Cardiac fibroblast (primary cell): ENCODE results near the gene RCCD1.
A peak's percentile ranks its signal among the peaks of the same experiment; 100 is the strongest.

Experiments used
- DNase-seq, 2 donors: peaks; one replicate each; pipeline versions ENCODE4 v3.0.0 to v3.0.0-alpha.2; 2010; ENCODE audit warnings: low read depth in 2 of 2
- H3K4me3 ChIP-seq, 2 donors: replicated peaks in 1 of 2; 1 replicate in 1 of 2; 2 replicates in 1 of 2; pipeline ENCODE4 v1.5.1; 2011; ENCODE audit warnings: low read depth in 2 of 2, low read length in 2 of 2, mild to moderate bottlenecking in 2 of 2, moderate library complexity in 1 of 2
- TF ChIP-seq, protein P1 (sequence below): IDR thresholded peaks from one replicate; pipeline ENCODE4 v1.5.1; 2011; ENCODE audit warnings: low read depth, mild to moderate bottlenecking, low read length, inconsistent platforms

RCCD1 gene

DNA sequence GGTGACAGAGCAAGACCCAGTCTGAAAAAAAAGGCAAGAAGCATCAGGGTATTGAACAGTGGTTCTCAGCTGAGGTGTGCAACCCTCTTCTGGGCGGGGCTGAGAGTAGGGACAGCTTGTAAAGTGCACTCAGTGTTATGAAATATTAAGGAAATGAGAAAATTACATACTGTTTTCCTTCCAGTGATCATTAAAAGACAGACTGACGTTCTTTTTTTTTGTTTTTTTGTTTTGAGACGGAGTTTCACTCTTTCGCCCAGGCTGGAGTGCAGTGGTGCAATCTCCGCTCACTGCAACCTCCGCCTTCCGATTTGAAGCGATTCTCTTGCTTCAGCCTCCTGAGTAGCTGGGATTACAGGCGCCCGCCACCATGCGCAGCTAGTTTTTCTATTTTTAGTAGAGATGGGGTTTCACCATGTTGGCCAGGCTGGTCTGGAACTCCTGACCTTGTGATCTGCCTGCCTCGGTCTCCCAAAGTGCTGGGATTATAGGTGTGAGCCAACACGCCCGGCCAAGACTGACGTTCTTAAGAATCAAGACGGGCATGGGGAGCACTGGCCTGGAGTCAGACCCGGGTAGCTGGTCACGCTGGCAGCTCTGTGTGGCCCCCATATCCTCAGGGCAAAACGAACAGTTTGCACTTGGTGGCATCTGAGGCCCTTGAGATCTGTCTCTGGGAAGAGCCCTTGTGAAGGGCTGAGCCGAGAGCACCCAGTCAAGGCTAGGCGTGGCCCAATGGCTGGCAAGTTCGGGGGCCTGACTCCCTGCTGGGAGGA is 40.2 kb upstream of the RCCD1 start:
- H3K4me3 ChIP-seq, result no peak overlapping the region
- TF ChIP-seq, protein P1, sequence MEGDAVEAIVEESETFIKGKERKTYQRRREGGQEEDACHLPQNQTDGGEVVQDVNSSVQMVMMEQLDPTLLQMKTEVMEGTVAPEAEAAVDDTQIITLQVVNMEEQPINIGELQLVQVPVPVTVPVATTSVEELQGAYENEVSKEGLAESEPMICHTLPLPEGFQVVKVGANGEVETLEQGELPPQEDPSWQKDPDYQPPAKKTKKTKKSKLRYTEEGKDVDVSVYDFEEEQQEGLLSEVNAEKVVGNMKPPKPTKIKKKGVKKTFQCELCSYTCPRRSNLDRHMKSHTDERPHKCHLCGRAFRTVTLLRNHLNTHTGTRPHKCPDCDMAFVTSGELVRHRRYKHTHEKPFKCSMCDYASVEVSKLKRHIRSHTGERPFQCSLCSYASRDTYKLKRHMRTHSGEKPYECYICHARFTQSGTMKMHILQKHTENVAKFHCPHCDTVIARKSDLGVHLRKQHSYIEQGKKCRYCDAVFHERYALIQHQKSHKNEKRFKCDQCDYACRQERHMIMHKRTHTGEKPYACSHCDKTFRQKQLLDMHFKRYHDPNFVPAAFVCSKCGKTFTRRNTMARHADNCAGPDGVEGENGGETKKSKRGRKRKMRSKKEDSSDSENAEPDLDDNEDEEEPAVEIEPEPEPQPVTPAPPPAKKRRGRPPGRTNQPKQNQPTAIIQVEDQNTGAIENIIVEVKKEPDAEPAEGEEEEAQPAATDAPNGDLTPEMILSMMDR, result no peak
- no peak for DNase-seq

DNA sequence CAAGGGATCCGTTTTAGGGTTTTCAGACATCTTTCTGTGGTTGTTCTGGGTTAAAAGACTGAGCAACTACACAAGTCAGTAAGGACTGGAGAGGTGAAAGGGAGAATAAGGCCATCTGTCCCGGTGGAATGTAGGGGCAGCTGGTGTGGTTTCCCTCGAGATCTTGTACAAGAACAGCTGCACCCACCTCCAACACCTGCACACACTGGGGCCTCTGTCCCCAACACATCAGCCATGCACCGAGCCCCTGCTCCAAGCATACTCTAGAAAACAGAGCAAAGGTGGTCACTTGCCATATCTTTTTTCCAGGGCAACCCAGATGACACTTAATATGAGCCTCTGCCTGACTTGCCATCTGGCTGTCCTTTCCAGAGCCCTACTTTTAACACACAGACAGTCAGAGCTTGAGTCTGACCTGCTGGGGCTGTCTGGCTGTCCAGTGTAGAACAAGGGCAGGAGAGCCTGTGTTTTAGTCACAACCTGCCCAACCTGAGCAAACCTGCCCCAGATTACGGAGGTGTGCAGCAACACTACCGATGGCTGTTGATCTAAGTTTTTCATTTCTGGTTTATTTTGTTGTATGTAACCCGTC is 39.4 kb upstream of the RCCD1 start:
- H3K4me3 ChIP-seq, result no peak overlapping the region
- TF ChIP-seq, protein P1, result no peak

DNA sequence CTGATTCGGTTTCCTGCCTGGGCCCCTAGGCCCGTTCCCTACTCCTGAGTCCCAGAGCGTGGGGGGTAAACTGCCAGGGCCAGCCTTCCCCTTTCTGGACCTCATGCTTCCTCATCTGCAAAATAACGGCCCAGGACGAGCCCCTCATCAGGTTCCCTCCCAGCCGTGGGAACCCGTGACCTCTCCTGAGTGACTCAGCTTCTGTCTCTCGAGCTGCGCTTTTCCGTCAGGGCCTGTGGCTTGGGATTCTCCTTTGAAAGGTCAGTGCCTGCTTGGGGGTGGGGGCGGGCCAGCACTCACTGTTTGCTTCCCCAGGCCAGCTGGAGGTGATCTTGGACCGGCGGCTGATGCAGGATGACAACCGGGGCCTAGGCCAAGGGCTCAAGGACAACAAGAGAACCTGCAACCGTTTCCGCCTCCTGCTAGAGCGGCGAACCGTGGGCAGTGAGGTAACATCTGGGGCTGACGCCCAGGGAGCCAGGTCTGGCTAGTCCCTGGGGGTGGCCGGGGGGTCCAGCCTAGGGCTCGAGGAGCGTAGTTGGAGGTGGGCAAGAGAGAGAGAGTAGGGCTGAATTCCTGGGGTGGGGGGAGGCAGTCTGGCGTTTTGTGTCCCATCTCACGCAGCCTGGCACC is 38.8 kb upstream of the RCCD1 start:
- TF ChIP-seq, protein P1, result no peak
- peak in 1 of 2 donors; percentile 6 for DNase-seq
- no peak overlapping the region for H3K4me3 ChIP-seq

More for the DNA sequence above, 39.4 kb upstream of the RCCD1 start:
- DNase-seq, result no peak

DNA sequence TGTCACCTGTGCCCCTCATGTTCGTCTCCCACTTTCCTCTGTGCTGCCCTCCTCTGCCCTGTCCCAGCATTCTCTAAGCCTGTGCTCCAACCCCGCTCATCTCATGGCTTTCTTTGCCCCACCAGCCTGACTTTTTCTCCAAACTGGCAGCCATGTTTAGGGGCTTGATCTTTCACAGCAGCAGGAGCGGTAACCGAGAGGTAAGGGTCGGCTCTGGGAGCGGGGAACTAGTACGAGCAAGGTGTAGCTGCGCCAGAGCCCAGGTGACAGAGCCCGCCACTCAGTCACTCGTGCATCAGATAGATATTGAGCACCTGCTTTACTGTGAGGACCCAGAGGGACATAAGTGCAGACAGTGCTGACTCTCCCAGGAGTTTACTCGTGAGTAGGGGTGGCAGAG is 38.2 kb upstream of the RCCD1 start:
- no peak for DNase-seq
- TF ChIP-seq, protein P1, result no peak
- H3K4me3 ChIP-seq, result no peak overlapping the region

DNA sequence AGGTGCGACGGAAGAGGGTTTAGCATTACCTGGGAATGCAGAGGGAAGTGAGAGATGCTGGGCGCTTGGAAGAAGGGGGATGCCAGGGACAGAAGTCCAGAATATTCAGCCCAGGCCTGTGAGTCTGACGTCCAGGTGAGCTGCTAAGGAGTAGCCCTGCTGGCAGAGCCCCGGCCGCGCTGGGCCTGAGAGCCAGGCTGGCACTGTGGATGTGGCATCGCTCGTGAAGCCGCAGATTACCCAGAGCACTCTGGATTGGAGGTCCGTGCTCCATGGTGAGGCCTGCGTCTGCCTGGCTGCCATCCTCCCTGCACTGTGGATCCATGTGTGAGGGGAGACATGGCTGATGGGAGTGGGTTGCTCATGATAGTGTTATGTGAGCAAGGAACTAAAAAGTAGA is 37.1 kb upstream of the RCCD1 start:
- TF ChIP-seq, protein P1, result no peak
- no peak overlapping the region for H3K4me3 ChIP-seq
- DNase-seq, result no peak

DNA sequence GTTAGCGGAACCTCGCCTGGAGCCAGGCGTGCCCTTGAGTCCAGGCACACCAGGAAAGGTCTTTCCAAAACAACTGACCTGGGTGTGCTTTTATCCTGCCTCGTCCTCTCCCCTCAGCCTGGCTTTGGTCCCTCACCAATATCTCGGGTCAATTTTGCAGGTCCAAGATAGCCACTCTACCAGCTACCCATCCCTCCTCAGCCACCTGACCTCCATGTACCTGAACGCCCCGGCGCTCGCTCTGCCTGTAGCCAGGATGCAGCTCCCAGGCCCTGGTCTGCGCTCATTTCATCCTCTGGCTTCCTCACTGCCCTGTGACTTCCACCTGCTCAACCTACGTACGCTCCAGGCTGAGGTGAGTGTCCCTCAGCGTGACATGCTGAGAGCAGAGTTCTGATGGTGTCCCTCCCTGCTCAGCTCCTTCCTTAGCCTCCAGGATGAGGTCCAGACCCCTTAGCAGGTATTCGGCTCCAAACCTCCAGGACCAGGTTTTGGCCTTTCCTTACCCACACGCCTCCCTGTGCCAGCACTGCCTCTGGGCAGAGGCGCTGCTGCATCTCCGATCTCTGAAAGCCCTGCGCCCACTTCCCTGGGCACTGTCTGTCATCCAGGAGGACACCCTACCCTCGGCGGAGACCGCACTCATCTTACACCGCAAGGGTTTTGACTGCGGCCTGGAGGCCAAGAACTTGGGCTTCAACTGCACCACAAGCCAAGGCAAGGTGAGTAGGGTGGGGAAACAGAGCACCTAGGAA is 36.5 kb upstream of the RCCD1 start:
- TF ChIP-seq, protein P1, result no peak
- DNase-seq, result no peak
- H3K4me3 ChIP-seq, result no peak overlapping the region
